HepG2 (cell line): Measurements from ENCODE around the gene SPATA32. TPM values are rescaled to one million over a fixed set of nuclear protein-coding genes. Genes with fewer than 3 reads are reported as not detected.

Experiments
- ATAC-seq: fragments of 200-7000 bp; cut with Tn5 transposase; 3 replicates; pipeline ENCODE4 v1.9.1; 2020; ENCODE audit warnings: mild to moderate bottlenecking, moderate library complexity
- BruUV-seq: library from RNA; stranded (reverse); fragments of 400-500 nt; replicated peaks from 2 replicates; lab custom pipeline; 2021; lab: Mats Ljungman, UMichigan
- CTCF ChIA-PET: fragments of 300-600 bp; formaldehyde crosslinking; extraction: SDS; loops from one replicate; lab custom pipeline; 2021; ENCODE audit warnings: low total read pairs, inconsistent platforms, low intra/inter-chr PET ratio; lab: Yijun Ruan, JAX
- POLR2A ChIA-PET: fragments of 350-600 bp; sonication (Branson Sonifier 250); formaldehyde crosslinking; loops from one replicate; lab custom pipeline; 2020; ENCODE audit warnings: antibody characterized with exemption, inconsistent platforms; lab: Yijun Ruan, JAX
- DNase-seq: peaks from one replicate; pipeline ENCODE4 v3.0.0-alpha.2; 2015; ENCODE audit warnings: low spot score
- FAIRE-seq: peaks from 3 replicates; lab custom pipeline; 2011; peaks lifted over from hg19 to GRCh38; lab: Jason Lieb, UNC
- H2AFZ ChIP-seq: one replicate; pipeline ENCODE4 v1.6.1; 2011; ENCODE audit warnings: low read length, inconsistent platforms
- H3K27ac ChIP-seq: fragments of 300-600 bp; 3 replicates; pipeline ENCODE4 v1.8.0; 2011; ENCODE audit warnings: mixed run types, mild to moderate bottlenecking, mixed read lengths, low read length, inconsistent platforms; ENCODE audit not compliant: insufficient read depth; ENCODE audit errors: extremely low read length
- H3K27me3 ChIP-seq, 2 experiments: fragments of 200-600 bp in 1 of 2; 2 replicates in 1 of 2; 3 replicates in 1 of 2; pipeline versions ENCODE4 v1.6.0 to v1.8.0; 2011; ENCODE audit warnings: low read length in 2 of 2, mild to moderate bottlenecking in 2 of 2, moderate library complexity in 2 of 2, inconsistent platforms in 1 of 2; ENCODE audit not compliant: insufficient read depth in 2 of 2, control insufficient read depth in 1 of 2
- H3K36me3 ChIP-seq, 2 experiments: fragments of 200-600 bp in 1 of 2; replicated peaks in 1 of 2; 2 replicates in 1 of 2; 3 replicates in 1 of 2; pipeline versions ENCODE4 v1.5.1 to v1.8.0; 2011; ENCODE audit warnings: low read length in 2 of 2, inconsistent platforms in 1 of 2; ENCODE audit not compliant: insufficient read depth in 2 of 2, control insufficient read depth in 1 of 2
- H3K4me1 ChIP-seq: 2 replicates; pipeline ENCODE4 v1.5.1; 2012; ENCODE audit warnings: low read length, inconsistent platforms; ENCODE audit not compliant: insufficient read depth
- H3K4me2 ChIP-seq: 2 replicates; pipeline ENCODE4 v1.6.0; 2011; ENCODE audit warnings: low read depth, low read length, inconsistent platforms
- H3K4me3 ChIP-seq, 3 experiments: fragments of 200-600 bp in 1 of 3; sonication (generic), shearing (Covaris generic) in 1 of 3; replicated peaks in 1 of 3; 2 replicates each; pipeline ENCODE4 v1.5.1; 2011 to 2016; ENCODE audit warnings: low read length in 3 of 3, inconsistent platforms in 2 of 3, low read depth in 2 of 3, mild to moderate bottlenecking in 2 of 3, control low read depth in 1 of 3, mixed read lengths in 1 of 3; ENCODE audit not compliant: insufficient read depth in 1 of 3
- H3K79me2 ChIP-seq: one replicate; pipeline ENCODE4 v1.6.1; 2011; ENCODE audit warnings: low read length, inconsistent platforms; ENCODE audit not compliant: insufficient read depth
- H3K9ac ChIP-seq: 2 replicates; pipeline ENCODE4 v1.6.0; 2011; ENCODE audit warnings: mild to moderate bottlenecking, low read depth, low read length, inconsistent platforms; ENCODE audit not compliant: insufficient read depth
- H3K9me3 ChIP-seq: 2 replicates; pipeline ENCODE4 v1.5.1; 2012; ENCODE audit warnings: mild to moderate bottlenecking, low read length
- H4K20me1 ChIP-seq: 2 replicates; pipeline ENCODE4 v1.6.0; 2011; ENCODE audit warnings: inconsistent platforms, mild to moderate bottlenecking, low read length, moderate library complexity; ENCODE audit not compliant: insufficient read depth
- CAMTA2 ChIP-seq: sonication (generic); formaldehyde crosslinking; IDR thresholded peaks from 2 replicates; pipeline ENCODE4 v1.4.0; 2020; ENCODE audit warnings: mild to moderate bottlenecking, missing genetic modification reagents, borderline replicate concordance
- EED ChIP-seq: sonication (generic); formaldehyde crosslinking; IDR thresholded peaks from 2 replicates; pipeline ENCODE4 v1.5.0; 2020; ENCODE audit warnings: mild to moderate bottlenecking, missing genetic modification reagents
- HNF4A ChIP-seq: sonication (generic); formaldehyde crosslinking; IDR thresholded peaks from 2 replicates; pipeline ENCODE4 v1.4.0; 2020; ENCODE audit warnings: missing genetic modification reagents
- LCORL ChIP-seq, 2 experiments: fragments of 450-650 bp in 1 of 2; sonication (generic) in 1 of 2; formaldehyde crosslinking in 1 of 2; IDR thresholded peaks; 2 replicates each; pipeline versions ENCODE4 v1.5.0 to v1.6.1; 2017 to 2020; ENCODE audit warnings: antibody characterized with exemption in 1 of 2, missing genetic modification reagents in 1 of 2
- MAFK ChIP-seq, 2 experiments: IDR thresholded peaks in 1 of 2; conservative IDR thresholded peaks in 1 of 2; 2 replicates each; pipeline ENCODE4 v1.6.1; 2011; ENCODE audit warnings: improper control_type of control experiment in 2 of 2, low read length in 2 of 2
- NONO ChIP-seq, 2 experiments: fragments of 450-650 bp in 1 of 2; sonication (generic) in 1 of 2; formaldehyde crosslinking in 1 of 2; IDR thresholded peaks in 1 of 2; conservative IDR thresholded peaks in 1 of 2; 2 replicates each; pipeline versions ENCODE4 v1.6.1 to v1.8.0; 2017 to 2022; ENCODE audit warnings: mild to moderate bottlenecking in 1 of 2, missing genetic modification reagents in 1 of 2, moderate library complexity in 1 of 2
- PPARG ChIP-seq: conservative IDR thresholded peaks from 2 replicates; pipeline ENCODE4 v1.6.1; 2016; ENCODE audit warnings: missing biosample characterization, missing genetic modification reagents
- RXRA ChIP-seq: sonication (generic); formaldehyde crosslinking; IDR thresholded peaks from 2 replicates; pipeline ENCODE4 v1.5.1; 2020; ENCODE audit warnings: missing genetic modification reagents
- SALL2 ChIP-seq: sonication (generic); formaldehyde crosslinking; IDR thresholded peaks from 2 replicates; pipeline ENCODE4 v1.8.1; 2023; ENCODE audit warnings: mild to moderate bottlenecking, missing genetic modification reagents, inconsistent platforms
- ZNF124 ChIP-seq: sonication (generic); formaldehyde crosslinking; IDR thresholded peaks from 2 replicates; pipeline ENCODE4 v1.4.0; 2020; ENCODE audit warnings: missing genetic modification reagents
- ZNF350 ChIP-seq: sonication (generic); formaldehyde crosslinking; IDR thresholded peaks from 2 replicates; pipeline ENCODE4 v1.4.0; 2020; ENCODE audit warnings: mild to moderate bottlenecking, low read depth, missing genetic modification reagents, borderline replicate concordance
- WGBS: methylation state at CpG from one replicate; pipeline ENCODE4 v1.1.6; 2017; ENCODE audit warnings: low lambda C conversion rate; 5-methylcytosine and 5-hydroxymethylcytosine counted together
- in situ Hi-C: cut with HindIII; loops from 2 replicates; pipeline ENCODE4 v1.10.0; 2017; ENCODE audit warnings: low pct_unique_long_range_greater_than_20kb; ENCODE audit not compliant: extremely low pct_ligation_motif_present
- intact Hi-C: fragments of 100-400 bp; cut with micrococcal nuclease; formaldehyde crosslinking; loops from one replicate; pipeline ENCODE4 v1.10.0; 2022; ENCODE audit not compliant: unreplicated experiment
- polyA plus RNA-seq, 8 experiments: library from polyadenylated mRNA; depleted of rRNA in 3 of 8; stranded (reverse) in 7 of 8; unstranded in 1 of 8; fragments of >200 nt; fragmentation: Illumina TruSeq in 4 of 8; extraction: Trizol in 4 of 8; gene quantifications; 2 replicates each; pipeline versions ENCODE4 v1.2.1 to v1.2.3, GENCODE V29; 2011 to 2016; ENCODE audit warnings: low read depth in 4 of 8, missing spikeins in 1 of 8, mixed read lengths in 1 of 8; ENCODE audit not compliant: insufficient read depth in 1 of 8
- total RNA-seq, 5 experiments: library from RNA; depleted of rRNA; stranded (reverse); fragments of >200 nt; fragmentation: Illumina TruSeq; extraction: Trizol; gene quantifications; 2 replicates each; pipeline ENCODE4 v1.2.3, GENCODE V29; 2016; ENCODE audit warnings: low read depth in 1 of 5
- TF ChIP-seq, protein P1 (sequence below): sonication (generic); formaldehyde crosslinking; IDR thresholded peaks from 2 replicates; pipeline ENCODE4 v1.4.0; 2020; ENCODE audit warnings: missing genetic modification reagents
- TF ChIP-seq, protein P2 (sequence below): sonication (generic); formaldehyde crosslinking; IDR thresholded peaks from 2 replicates; pipeline ENCODE4 v1.4.0; 2020; ENCODE audit warnings: missing genetic modification reagents, low read depth, mild to moderate bottlenecking, borderline replicate concordance
- TF ChIP-seq, protein P3 (sequence below): sonication (generic); formaldehyde crosslinking; IDR thresholded peaks from 2 replicates; pipeline ENCODE4 v1.8.0; 2023; ENCODE audit warnings: mild to moderate bottlenecking, missing genetic modification reagents

The SPATA32 gene
- total and polyA plus RNA-seq, 2 of the 13 experiments (the other 11 are each of a cell fraction or from before 2014, with no cell fraction given), result not detected

DNA sequence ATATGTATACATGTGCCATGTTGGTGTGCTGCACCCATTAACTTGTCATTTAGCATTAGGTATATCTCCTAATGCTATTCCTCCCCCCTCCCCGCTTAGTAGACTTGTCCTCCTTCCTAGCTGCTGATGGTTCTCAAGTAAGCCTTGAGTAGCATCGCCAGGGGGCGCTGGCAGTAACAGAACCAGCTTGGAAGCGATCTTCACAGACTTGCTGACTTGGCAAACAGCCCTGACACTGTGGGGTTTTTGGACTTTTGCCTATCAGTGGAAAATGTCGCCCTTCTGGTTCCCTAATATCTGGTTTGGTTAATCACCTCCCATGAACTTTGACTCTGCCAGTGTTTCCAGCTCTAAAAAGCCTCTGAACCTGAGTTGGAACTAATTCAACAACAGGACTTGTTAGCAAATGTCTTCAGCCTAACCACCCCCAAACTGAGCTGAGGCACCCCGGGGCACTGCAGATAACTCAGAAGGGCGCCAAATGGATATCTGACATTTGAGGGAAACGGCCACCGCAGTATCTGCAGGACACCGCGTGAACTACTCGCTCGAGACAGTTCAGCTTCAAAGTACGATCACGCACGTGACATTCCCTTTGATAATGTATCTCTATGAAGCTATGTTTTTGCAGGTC lies 15.4 kb upstream of the SPATA32 start:
- peak; percentile 99 for FAIRE-seq
- Histone ChIP-seq H3K27me3 (no peaks in the 10 kb centered on the region), H3K27ac (peak overlapping the region; percentile 22), H3K4me1 (peaks cover 8% of the 10 kb centered on the region), H3K4me3 (no peak overlapping the region), H3K79me2 (no peaks in the 10 kb centered on the region), H2AFZ (no peak overlapping the region), H3K9ac (no peak overlapping the region), H3K36me3 (peaks cover 4 to 14% of the 10 kb centered on the region in 2 experiments; a peak in 3 of 5 replicates), H3K4me2 (0 out of 2 replicates have a peak overlapping the region, but pooled peaks have one; percentile 15), H3K9me3 (no peaks in the 10 kb centered on the region), H4K20me1 (no peaks in the 10 kb centered on the region)
- no TSS peak for BruUV-seq
- in situ Hi-C loops (loop anchor here (5.0 kb wide), 1 partner anchor 110 kb away; no protein-coding TSS in a partner anchor), intact Hi-C loops (loop anchor here (1.0 to 5.0 kb wide), 4 partner anchors 35 to 108 kb away; no protein-coding TSS in a partner anchor)
- peak; percentile 92 for DNase-seq
- ATAC-seq, result peak; percentile 90
- WGBS, result 56% methylated on average over 16 of the region's 16 CpGs
- ChIA-PET POLR2A (interaction anchor here (1.1 to 2.2 kb wide), 7 partner anchors 16 to 148 kb away, joined by 4 to 14 read pairs (median 7); partner anchors contain the start of gene MAP3K14), CTCF (interaction anchor here (0.7 to 5.4 kb wide), 3 partner anchors 40 to 108 kb away, joined by 3 to 114 read pairs (median 4); partner anchors contain the start of gene MAP3K14)
- TF ChIP-seq EED (no peak), PPARG (CRISPR knock-in tag) (0 out of 2 replicates have a peak, but pooled peaks have one; percentile 20), ZNF350 (peak; percentile 34; the same call in 1 of the 2 replicates), NONO (IDR thresholded peaks at IDR 0.05) (no peak), NONO (CRISPR knock-in tag; conservative IDR thresholded peaks at IDR 0.05) (peak; percentile 67; the same call in 1 of the 2 replicates), HNF4A (peak; percentile 65), SALL2 (CRISPR knock-in tag) (peak; percentile 51; the same call in 1 of the 2 replicates), RXRA (CRISPR knock-in tag) (peak; percentile 21; the same call in 1 of the 2 replicates), MAFK (conservative IDR thresholded peaks at IDR 0.05 in 1 of 2, IDR thresholded peaks at IDR 0.05 in 1 of 2; ENCODE audit: low read length in 2 of 2) (peak; percentile 100), CAMTA2 (no peak), ZNF124 (CRISPR knock-in tag) (no peak), LCORL (IDR thresholded peaks at IDR 0.05) (no peak), LCORL (CRISPR knock-in tag; IDR thresholded peaks at IDR 0.05) (peak; percentile 78; the same call in 1 of the 2 replicates)
- TF ChIP-seq, protein P1, sequence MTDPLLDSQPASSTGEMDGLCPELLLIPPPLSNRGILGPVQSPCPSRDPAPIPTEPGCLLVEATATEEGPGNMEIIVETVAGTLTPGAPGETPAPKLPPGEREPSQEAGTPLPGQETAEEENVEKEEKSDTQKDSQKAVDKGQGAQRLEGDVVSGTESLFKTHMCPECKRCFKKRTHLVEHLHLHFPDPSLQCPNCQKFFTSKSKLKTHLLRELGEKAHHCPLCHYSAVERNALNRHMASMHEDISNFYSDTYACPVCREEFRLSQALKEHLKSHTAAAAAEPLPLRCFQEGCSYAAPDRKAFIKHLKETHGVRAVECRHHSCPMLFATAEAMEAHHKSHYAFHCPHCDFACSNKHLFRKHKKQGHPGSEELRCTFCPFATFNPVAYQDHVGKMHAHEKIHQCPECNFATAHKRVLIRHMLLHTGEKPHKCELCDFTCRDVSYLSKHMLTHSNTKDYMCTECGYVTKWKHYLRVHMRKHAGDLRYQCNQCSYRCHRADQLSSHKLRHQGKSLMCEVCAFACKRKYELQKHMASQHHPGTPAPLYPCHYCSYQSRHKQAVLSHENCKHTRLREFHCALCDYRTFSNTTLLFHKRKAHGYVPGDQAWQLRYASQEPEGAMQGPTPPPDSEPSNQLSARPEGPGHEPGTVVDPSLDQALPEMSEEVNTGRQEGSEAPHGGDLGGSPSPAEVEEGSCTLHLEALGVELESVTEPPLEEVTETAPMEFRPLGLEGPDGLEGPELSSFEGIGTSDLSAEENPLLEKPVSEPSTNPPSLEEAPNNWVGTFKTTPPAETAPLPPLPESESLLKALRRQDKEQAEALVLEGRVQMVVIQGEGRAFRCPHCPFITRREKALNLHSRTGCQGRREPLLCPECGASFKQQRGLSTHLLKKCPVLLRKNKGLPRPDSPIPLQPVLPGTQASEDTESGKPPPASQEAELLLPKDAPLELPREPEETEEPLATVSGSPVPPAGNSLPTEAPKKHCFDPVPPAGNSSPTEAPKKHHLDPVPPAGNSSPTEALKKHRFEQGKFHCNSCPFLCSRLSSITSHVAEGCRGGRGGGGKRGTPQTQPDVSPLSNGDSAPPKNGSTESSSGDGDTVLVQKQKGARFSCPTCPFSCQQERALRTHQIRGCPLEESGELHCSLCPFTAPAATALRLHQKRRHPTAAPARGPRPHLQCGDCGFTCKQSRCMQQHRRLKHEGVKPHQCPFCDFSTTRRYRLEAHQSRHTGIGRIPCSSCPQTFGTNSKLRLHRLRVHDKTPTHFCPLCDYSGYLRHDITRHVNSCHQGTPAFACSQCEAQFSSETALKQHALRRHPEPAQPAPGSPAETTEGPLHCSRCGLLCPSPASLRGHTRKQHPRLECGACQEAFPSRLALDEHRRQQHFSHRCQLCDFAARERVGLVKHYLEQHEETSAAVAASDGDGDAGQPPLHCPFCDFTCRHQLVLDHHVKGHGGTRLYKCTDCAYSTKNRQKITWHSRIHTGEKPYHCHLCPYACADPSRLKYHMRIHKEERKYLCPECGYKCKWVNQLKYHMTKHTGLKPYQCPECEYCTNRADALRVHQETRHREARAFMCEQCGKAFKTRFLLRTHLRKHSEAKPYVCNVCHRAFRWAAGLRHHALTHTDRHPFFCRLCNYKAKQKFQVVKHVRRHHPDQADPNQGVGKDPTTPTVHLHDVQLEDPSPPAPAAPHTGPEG (CRISPR knock-in tag), result 0 out of 2 replicates have a peak, but pooled peaks have one; percentile 41
- TF ChIP-seq, protein P2, sequence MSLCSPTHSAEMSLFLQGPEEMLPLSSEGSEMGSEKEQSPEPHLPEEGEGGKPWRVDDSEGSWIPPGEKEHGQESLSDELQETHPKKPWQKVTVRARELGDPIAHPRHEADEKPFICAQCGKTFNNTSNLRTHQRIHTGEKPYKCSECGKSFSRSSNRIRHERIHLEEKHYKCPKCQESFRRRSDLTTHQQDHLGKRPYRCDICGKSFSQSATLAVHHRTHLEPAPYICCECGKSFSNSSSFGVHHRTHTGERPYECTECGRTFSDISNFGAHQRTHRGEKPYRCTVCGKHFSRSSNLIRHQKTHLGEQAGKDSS, result 0 out of 2 replicates have a peak, but pooled peaks have one; percentile 81
- TF ChIP-seq, protein P3, sequence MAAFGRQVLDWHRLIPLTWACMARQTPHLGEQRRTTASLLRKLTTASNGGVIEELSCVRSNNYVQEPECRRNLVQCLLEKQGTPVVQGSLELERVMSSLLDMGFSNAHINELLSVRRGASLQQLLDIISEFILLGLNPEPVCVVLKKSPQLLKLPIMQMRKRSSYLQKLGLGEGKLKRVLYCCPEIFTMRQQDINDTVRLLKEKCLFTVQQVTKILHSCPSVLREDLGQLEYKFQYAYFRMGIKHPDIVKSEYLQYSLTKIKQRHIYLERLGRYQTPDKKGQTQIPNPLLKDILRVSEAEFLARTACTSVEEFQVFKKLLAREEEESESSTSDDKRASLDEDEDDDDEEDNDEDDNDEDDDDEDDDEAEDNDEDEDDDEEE (CRISPR knock-in tag), result 0 out of 2 replicates have a peak, but pooled peaks have one; percentile 21
